ENCODE measurements around the gene MMP17. TPM values are rescaled to one million over a fixed set of nuclear protein-coding genes. Genes with fewer than 3 reads are reported as not detected.

MMP17 gene
- total and polyA plus RNA-seq, 2 donors (not counting 3 experiments of a cell fraction or from before 2014, with no cell fraction given): 3.6 to 10.8 TPM

DNA sequence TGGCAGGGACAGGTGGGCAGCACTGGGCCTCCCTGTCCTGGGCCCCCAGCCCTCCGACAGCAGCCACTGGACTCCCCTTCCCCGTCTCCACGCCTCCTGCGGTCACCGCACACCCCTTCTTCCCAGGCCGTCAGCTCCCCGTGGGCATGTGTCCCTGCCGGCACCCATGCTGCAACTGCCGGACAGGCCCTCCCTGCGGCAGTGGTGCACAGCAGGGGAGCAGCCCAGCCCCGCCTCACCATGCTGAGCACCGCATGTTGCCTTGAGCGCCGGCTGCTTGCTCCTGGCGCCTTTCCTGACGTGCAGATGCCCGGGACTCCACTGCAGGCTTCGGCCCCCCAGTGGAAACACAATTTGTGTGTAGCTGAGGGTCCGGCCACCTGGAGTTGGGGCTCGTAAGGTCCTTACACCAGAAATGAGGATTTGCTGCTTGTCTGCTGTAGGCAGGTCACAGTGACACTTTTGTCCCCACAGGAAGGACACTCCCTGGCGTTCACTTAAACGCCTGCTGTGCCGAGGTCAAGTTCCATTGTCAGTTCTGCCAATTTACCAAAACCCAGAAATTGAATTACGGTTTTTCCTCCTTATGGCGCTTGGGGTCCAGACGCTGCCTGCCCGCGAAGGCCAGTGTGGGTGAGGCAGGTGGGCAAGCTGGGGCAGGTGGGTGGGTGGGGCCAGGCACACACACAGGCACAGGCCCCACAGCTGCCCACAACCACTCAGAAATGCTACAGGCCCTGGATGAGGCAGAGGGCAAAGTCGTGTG lies 28.2 kb upstream of the MMP17 start:
- intact Hi-C loops (cut with micrococcal nuclease) (no loop called here), dilution Hi-C loops (cut with MboI; ENCODE audit: extremely low pct_ligation_motif_present, low sequenced_read_pairs) (no loop called here)
- no peaks in the 10 kb centered on the region for H3K79me2 ChIP-seq (ENCODE audit: control insufficient read depth, insufficient read depth, low read length)
- no peak for DNase-seq (ENCODE audit: low read depth, low spot score)
- no peak overlapping the region for H3K27ac ChIP-seq (ENCODE audit: insufficient read depth, low read depth, low read length)
- FAIRE-seq: no peak
- H3K4me1 ChIP-seq (ENCODE audit: control insufficient read depth, extremely low read depth, insufficient read depth, low read length): peaks cover 8% of the 10 kb centered on the region
- no peaks in the 10 kb centered on the region for H4K20me1 ChIP-seq (replicated peaks; ENCODE audit: control insufficient read depth, extremely low read depth, insufficient read depth, low read length)
- no peak overlapping the region for H3K4me2 ChIP-seq (ENCODE audit: insufficient read depth, low read length)
- TF ChIP-seq FOS (IDR thresholded peaks at IDR 0.05; ENCODE audit: borderline replicate concordance, insufficient read depth, low read length) (no peak), GATA2 (IDR thresholded peaks at IDR 0.05; ENCODE audit: insufficient read depth, insufficient read length, low read depth, low read length) (no peak)
- TF ChIP-seq, protein P1, sequence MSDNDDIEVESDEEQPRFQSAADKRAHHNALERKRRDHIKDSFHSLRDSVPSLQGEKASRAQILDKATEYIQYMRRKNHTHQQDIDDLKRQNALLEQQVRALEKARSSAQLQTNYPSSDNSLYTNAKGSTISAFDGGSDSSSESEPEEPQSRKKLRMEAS (IDR thresholded peaks at IDR 0.05; ENCODE audit: insufficient read depth, insufficient read length): no peak
- TF ChIP-seq, protein P2, sequence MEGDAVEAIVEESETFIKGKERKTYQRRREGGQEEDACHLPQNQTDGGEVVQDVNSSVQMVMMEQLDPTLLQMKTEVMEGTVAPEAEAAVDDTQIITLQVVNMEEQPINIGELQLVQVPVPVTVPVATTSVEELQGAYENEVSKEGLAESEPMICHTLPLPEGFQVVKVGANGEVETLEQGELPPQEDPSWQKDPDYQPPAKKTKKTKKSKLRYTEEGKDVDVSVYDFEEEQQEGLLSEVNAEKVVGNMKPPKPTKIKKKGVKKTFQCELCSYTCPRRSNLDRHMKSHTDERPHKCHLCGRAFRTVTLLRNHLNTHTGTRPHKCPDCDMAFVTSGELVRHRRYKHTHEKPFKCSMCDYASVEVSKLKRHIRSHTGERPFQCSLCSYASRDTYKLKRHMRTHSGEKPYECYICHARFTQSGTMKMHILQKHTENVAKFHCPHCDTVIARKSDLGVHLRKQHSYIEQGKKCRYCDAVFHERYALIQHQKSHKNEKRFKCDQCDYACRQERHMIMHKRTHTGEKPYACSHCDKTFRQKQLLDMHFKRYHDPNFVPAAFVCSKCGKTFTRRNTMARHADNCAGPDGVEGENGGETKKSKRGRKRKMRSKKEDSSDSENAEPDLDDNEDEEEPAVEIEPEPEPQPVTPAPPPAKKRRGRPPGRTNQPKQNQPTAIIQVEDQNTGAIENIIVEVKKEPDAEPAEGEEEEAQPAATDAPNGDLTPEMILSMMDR (IDR thresholded peaks at IDR 0.05; ENCODE audit: extremely low read depth in 1 of 2, insufficient read depth in 1 of 2, low read depth in 1 of 2, low read length in 2 of 2): no peak
- no peaks in the 10 kb centered on the region for H3K9me3 ChIP-seq (replicated peaks; ENCODE audit: control insufficient read depth, insufficient read depth, low read length)
- no peak overlapping the region for H3K9ac ChIP-seq (replicated peaks; ENCODE audit: extremely low read depth, insufficient read depth, low read length)
- no peak overlapping the region for H3K4me3 ChIP-seq (replicated peaks in 1 of 3; ENCODE audit: insufficient read depth in 1 of 3, low read depth in 1 of 3, low read length in 3 of 3)
- H3K9me1 ChIP-seq (replicated peaks; ENCODE audit: control insufficient read depth, extremely low read depth, insufficient read depth, low read length): no peaks in the 10 kb centered on the region
- no peaks in the 10 kb centered on the region for H3K27me3 ChIP-seq (ENCODE audit: control insufficient read depth in 2 of 2, insufficient read depth in 2 of 2, low read length in 2 of 2)
- H3K36me3 ChIP-seq (ENCODE audit: control insufficient read depth in 2 of 2, extremely low read depth in 1 of 2, insufficient read depth in 2 of 2, low read length in 2 of 2): peaks cover 3 to 7% of the 10 kb centered on the region in 2 experiments
- CTCF ChIA-PET: no interaction called here
- no peak overlapping the region for H2AFZ ChIP-seq (ENCODE audit: low read depth, low read length)
- no TSS peak for BruUV-seq (replicated peaks)
- POLR2A ChIA-PET: no interaction called here
